MM.1S (cell line): ENCODE data around the gene NRXN3.

Experiments
- DNase-seq: peaks from one replicate; pipeline ENCODE4 v3.0.0-alpha.2; 2015
- H2AFZ ChIP-seq: fragments of 300-600 bp; sonication (generic); 2 replicates; pipeline ENCODE4 v1.6.0; 2016; ENCODE audit warnings: antibody characterized with exemption, low read length
- H3F3A ChIP-seq: fragments of 300-600 bp; sonication (generic); 2 replicates; pipeline ENCODE4 v1.6.1; 2016; ENCODE audit warnings: mild to moderate bottlenecking, antibody characterized with exemption, low read length, moderate library complexity, mixed read lengths; ENCODE audit not compliant: insufficient read depth
- H3K27ac ChIP-seq: fragments of 300-600 bp; sonication (generic); 2 replicates; pipeline ENCODE4 v1.5.1; 2016; ENCODE audit warnings: mild to moderate bottlenecking, low read length
- H3K27me3 ChIP-seq: fragments of 300-600 bp; sonication (generic); replicated peaks from 2 replicates; pipeline ENCODE4 v1.6.0; 2016; ENCODE audit warnings: low read length; ENCODE audit not compliant: insufficient read depth
- H3K36me3 ChIP-seq: fragments of 300-600 bp; sonication (generic); replicated peaks from 2 replicates; pipeline ENCODE4 v1.6.1; 2016; ENCODE audit warnings: mild to moderate bottlenecking, low read length, mixed read lengths; ENCODE audit not compliant: insufficient read depth
- H3K4me1 ChIP-seq: fragments of 300-600 bp; sonication (generic); 2 replicates; pipeline ENCODE4 v1.6.1; 2016; ENCODE audit warnings: low read length, mixed read lengths
- H3K4me2 ChIP-seq: fragments of 300-600 bp; sonication (generic); 2 replicates; pipeline ENCODE4 v1.6.0; 2016; ENCODE audit warnings: low read depth, low read length
- H3K4me3 ChIP-seq: fragments of 300-600 bp; sonication (generic); 2 replicates; pipeline ENCODE4 v1.5.1; 2016; ENCODE audit warnings: low read length, mixed read lengths
- H3K79me2 ChIP-seq: fragments of 300-600 bp; sonication (generic); 2 replicates; pipeline ENCODE4 v1.6.1; 2016; ENCODE audit warnings: mixed run types, low read length, mixed read lengths
- H3K9ac ChIP-seq: fragments of 300-600 bp; sonication (generic); 2 replicates; pipeline ENCODE4 v1.6.1; 2016; ENCODE audit warnings: low read length, mixed read lengths
- H3K9me2 ChIP-seq: fragments of 300-600 bp; sonication (generic); replicated peaks from 2 replicates; pipeline ENCODE4 v1.6.1; 2016; ENCODE audit warnings: mild to moderate bottlenecking, low read length, mixed read lengths; ENCODE audit not compliant: insufficient read depth
- H3K9me3 ChIP-seq: fragments of 300-600 bp; sonication (generic); replicated peaks from 2 replicates; pipeline ENCODE4 v1.6.1; 2016; ENCODE audit warnings: mild to moderate bottlenecking, low read length, mixed read lengths; ENCODE audit not compliant: insufficient read depth
- H4K20me1 ChIP-seq: fragments of 300-600 bp; sonication (generic); 2 replicates; pipeline ENCODE4 v1.6.1; 2016; ENCODE audit warnings: mild to moderate bottlenecking, low read length, moderate library complexity, mixed read lengths; ENCODE audit not compliant: insufficient read depth
- EZH2 ChIP-seq: fragments of 300-600 bp; sonication (generic); optimal IDR thresholded peaks from 2 replicates; pipeline ENCODE3; 2017; ENCODE audit warnings: low read depth, mild to moderate bottlenecking, antibody characterized with exemption, low read length, mixed read lengths
- EZH2phosphoT487 ChIP-seq: fragments of 300-600 bp; sonication (generic); IDR thresholded peaks from 2 replicates; pipeline ENCODE4 v1.6.1; 2018; ENCODE audit warnings: antibody characterized with exemption, low read length
- TF ChIP-seq, protein P1 (sequence below): fragments of 300-600 bp; sonication (generic); IDR thresholded peaks from 2 replicates; pipeline ENCODE4 v1.5.1; 2016; ENCODE audit warnings: antibody characterized with exemption, low read length, mixed read lengths

Gene NRXN3

GRCh38 chr14:79915406-79915805, 1745.2 kb downstream of the NRXN3 start:
- TF ChIP-seq EZH2phosphoT487 (no peak), EZH2 (no peak)
- TF ChIP-seq, protein P1, sequence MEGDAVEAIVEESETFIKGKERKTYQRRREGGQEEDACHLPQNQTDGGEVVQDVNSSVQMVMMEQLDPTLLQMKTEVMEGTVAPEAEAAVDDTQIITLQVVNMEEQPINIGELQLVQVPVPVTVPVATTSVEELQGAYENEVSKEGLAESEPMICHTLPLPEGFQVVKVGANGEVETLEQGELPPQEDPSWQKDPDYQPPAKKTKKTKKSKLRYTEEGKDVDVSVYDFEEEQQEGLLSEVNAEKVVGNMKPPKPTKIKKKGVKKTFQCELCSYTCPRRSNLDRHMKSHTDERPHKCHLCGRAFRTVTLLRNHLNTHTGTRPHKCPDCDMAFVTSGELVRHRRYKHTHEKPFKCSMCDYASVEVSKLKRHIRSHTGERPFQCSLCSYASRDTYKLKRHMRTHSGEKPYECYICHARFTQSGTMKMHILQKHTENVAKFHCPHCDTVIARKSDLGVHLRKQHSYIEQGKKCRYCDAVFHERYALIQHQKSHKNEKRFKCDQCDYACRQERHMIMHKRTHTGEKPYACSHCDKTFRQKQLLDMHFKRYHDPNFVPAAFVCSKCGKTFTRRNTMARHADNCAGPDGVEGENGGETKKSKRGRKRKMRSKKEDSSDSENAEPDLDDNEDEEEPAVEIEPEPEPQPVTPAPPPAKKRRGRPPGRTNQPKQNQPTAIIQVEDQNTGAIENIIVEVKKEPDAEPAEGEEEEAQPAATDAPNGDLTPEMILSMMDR: no peak
- H3K9me2 ChIP-seq: no peaks in the 10 kb centered on the region
- H3K27me3 ChIP-seq: no peaks in the 10 kb centered on the region
- no peaks in the 10 kb centered on the region for H3K36me3 ChIP-seq
- H4K20me1 ChIP-seq: no peaks in the 10 kb centered on the region
- no peaks in the 10 kb centered on the region for H3K4me1 ChIP-seq
- no peak overlapping the region for H3K9ac ChIP-seq
- no peak overlapping the region for H2AFZ ChIP-seq
- H3K79me2 ChIP-seq: no peaks in the 10 kb centered on the region
- no peak overlapping the region for H3K27ac ChIP-seq
- H3F3A ChIP-seq: no peaks in the 10 kb centered on the region
- no peak overlapping the region for H3K4me3 ChIP-seq
- no peaks in the 10 kb centered on the region for H3K9me3 ChIP-seq
- H3K4me2 ChIP-seq: no peak overlapping the region
- DNase-seq: no peak

- Histone ChIP-seq H3K9me3 (no peaks in the 10 kb centered on the region), H3F3A (no peaks in the 10 kb centered on the region), H3K4me3 (no peak overlapping the region), H3K4me1 (no peaks in the 10 kb centered on the region), H3K4me2 (no peak overlapping the region), H3K36me3 (no peaks in the 10 kb centered on the region), H3K9me2 (no peaks in the 10 kb centered on the region), H3K9ac (no peak overlapping the region), H4K20me1 (no peaks in the 10 kb centered on the region), H3K27ac (no peak overlapping the region), H3K27me3 (no peaks in the 10 kb centered on the region), H2AFZ (no peak overlapping the region), H3K79me2 (no peaks in the 10 kb centered on the region)
- DNase-seq: no peak
- TF ChIP-seq, protein P1: no peak
- TF ChIP-seq EZH2 (no peak), EZH2phosphoT487 (no peak)
Observed at GRCh38 chr14:79916281-79916680, 1746.1 kb downstream of the NRXN3 start.

DNA sequence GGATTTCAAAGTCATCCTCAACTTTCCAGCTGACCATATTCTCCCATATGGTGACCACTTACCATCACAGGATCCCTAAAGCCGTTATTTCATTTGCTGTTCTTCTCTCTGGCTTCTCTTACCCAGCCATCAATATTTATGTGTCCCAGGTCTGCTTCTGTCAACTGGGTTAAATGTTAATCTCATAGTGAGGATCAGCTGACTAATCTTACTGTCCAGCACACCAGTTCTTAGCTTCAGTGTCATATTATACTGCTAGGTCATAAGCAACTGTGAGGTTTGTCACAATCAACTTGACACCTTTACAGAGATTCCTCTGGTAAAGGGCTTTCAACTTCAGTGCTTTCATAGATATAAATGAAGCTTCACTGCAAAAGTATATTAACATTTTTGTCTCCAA, 1746.7 kb downstream of the NRXN3 start:
- H3K27ac ChIP-seq: no peak overlapping the region
- TF ChIP-seq EZH2 (no peak), EZH2phosphoT487 (no peak)
- TF ChIP-seq, protein P1: no peak
- H3K4me1 ChIP-seq: no peaks in the 10 kb centered on the region
- no peak overlapping the region for H3K4me3 ChIP-seq
- H3K36me3 ChIP-seq: no peaks in the 10 kb centered on the region
- H3K4me2 ChIP-seq: no peak overlapping the region
- H2AFZ ChIP-seq: no peak overlapping the region
- H3K9me3 ChIP-seq: no peaks in the 10 kb centered on the region
- no peaks in the 10 kb centered on the region for H4K20me1 ChIP-seq
- no peaks in the 10 kb centered on the region for H3F3A ChIP-seq
- H3K79me2 ChIP-seq: no peaks in the 10 kb centered on the region
- no peaks in the 10 kb centered on the region for H3K9me2 ChIP-seq
- no peaks in the 10 kb centered on the region for H3K27me3 ChIP-seq
- H3K9ac ChIP-seq: no peak overlapping the region
- no peak for DNase-seq
